ENCODE data around the gene CEACAM19.

The CEACAM19 gene

GRCh38 chr19:44634785-44635184 is 36.5 kb upstream of the CEACAM19 start:
- DNase-seq (ENCODE audit: low read depth): no peak
- TF ChIP-seq CTCF (IDR thresholded peaks at IDR 0.05; ENCODE audit: low read depth, low read length) (no peak), MAX (IDR thresholded peaks at IDR 0.05; ENCODE audit: low read depth, low read length) (no peak), MYC (IDR thresholded peaks at IDR 0.05; ENCODE audit: low read depth, low read length) (no peak), POLR2A (IDR thresholded peaks at IDR 0.05; ENCODE audit: extremely low read depth, insufficient read length) (no peak)
- H3K4me3 ChIP-seq (ENCODE audit: low read depth, low read length): no peak overlapping the region

GRCh38 chr19:44635581-44636438 is 35.5 kb upstream of the CEACAM19 start:
- DNase-seq (ENCODE audit: low read depth): peak; percentile 80
- no peak overlapping the region for H3K4me3 ChIP-seq (ENCODE audit: low read depth, low read length)
- TF ChIP-seq POLR2A (IDR thresholded peaks at IDR 0.05; ENCODE audit: extremely low read depth, insufficient read length) (no peak), CTCF (IDR thresholded peaks at IDR 0.05; ENCODE audit: low read depth, low read length) (no peak), MYC (IDR thresholded peaks at IDR 0.05; ENCODE audit: low read depth, low read length) (no peak)

- H3K4me3 ChIP-seq (ENCODE audit: low read depth, low read length): no peak overlapping the region
- no peak for DNase-seq (ENCODE audit: low read depth)
- TF ChIP-seq MYC (IDR thresholded peaks at IDR 0.05; ENCODE audit: low read depth, low read length): no peak
- TF ChIP-seq POLR2A (IDR thresholded peaks at IDR 0.05; ENCODE audit: extremely low read depth, insufficient read length): no peak
- TF ChIP-seq CTCF (IDR thresholded peaks at IDR 0.05; ENCODE audit: low read depth, low read length): no peak
- no peak for TF ChIP-seq MAX (IDR thresholded peaks at IDR 0.05; ENCODE audit: low read depth, low read length)
Measured at GRCh38 chr19:44636439-44637389, 34.6 kb upstream of the CEACAM19 start.

GRCh38 chr19:44637390-44637764 is 33.9 kb upstream of the CEACAM19 start:
- TF ChIP-seq CTCF (IDR thresholded peaks at IDR 0.05; ENCODE audit: low read depth, low read length): no peak
- no peak for TF ChIP-seq MYC (IDR thresholded peaks at IDR 0.05; ENCODE audit: low read depth, low read length)
- no peak for TF ChIP-seq MAX (IDR thresholded peaks at IDR 0.05; ENCODE audit: low read depth, low read length)
- no peak for TF ChIP-seq POLR2A (IDR thresholded peaks at IDR 0.05; ENCODE audit: extremely low read depth, insufficient read length)
- no peak for DNase-seq (ENCODE audit: low read depth)
- no peak overlapping the region for H3K4me3 ChIP-seq (ENCODE audit: low read depth, low read length)

- no peak for DNase-seq (ENCODE audit: low read depth)
- no peak for TF ChIP-seq MYC (IDR thresholded peaks at IDR 0.05; ENCODE audit: low read depth, low read length)
- no peak overlapping the region for H3K4me3 ChIP-seq (ENCODE audit: low read depth, low read length)
Measured at GRCh38 chr19:44640518-44640917, 30.8 kb upstream of the CEACAM19 start.
